AG04449 (cell line): ENCODE measurements around the gene GAPDHS.

Experiments
- CTCF ChIA-PET: fragments of 350-600 bp; formaldehyde crosslinking; extraction: SDS; loops from one replicate; lab custom pipeline; 2021; ENCODE audit warnings: antibody characterized with exemption; lab: Yijun Ruan, JAX
- POLR2A ChIA-PET: fragments of 400-600, 350-600 bp; formaldehyde crosslinking; extraction: SDS; loops from one replicate; lab custom pipeline; 2020; ENCODE audit warnings: antibody characterized with exemption, inconsistent platforms; lab: Yijun Ruan, JAX
- DNase-seq: peaks from one replicate; pipeline ENCODE4 v3.0.0-alpha.2; 2010; ENCODE audit warnings: low read depth, low spot score
- H3K4me3 ChIP-seq: 2 replicates; pipeline ENCODE4 v1.5.1; 2011; ENCODE audit warnings: low read depth, mild to moderate bottlenecking, control low read depth, low read length
- CTCF ChIP-seq: IDR thresholded peaks from one replicate; pipeline ENCODE4 v1.5.1; 2011; ENCODE audit warnings: mild to moderate bottlenecking, moderate library complexity, low read length, control low read depth, inconsistent platforms; ENCODE audit not compliant: insufficient read depth; ENCODE audit errors: missing control alignments

The GAPDHS gene

GRCh38 chr19:35528218-35529038 lies 4.8 kb upstream of the GAPDHS start, which contains the start of gene SBSN:
TSS of gene SBSN (minus strand) at chr19:35528311. CDS start at chr19:35528281, 30 bp downstream.
- POLR2A ChIA-PET: interaction anchor here (0.9 kb wide), 1 partner anchor 80 kb away, joined by 4 read pairs; no protein-coding TSS in a partner anchor
- DNase-seq: peak; percentile 57
- CTCF ChIA-PET: no interaction called here
- no peak within 1 kb of the TSS for H3K4me3 ChIP-seq
- no peak for TF ChIP-seq CTCF

GRCh38 chr19:35529241-35530218 lies 3.7 kb upstream of the GAPDHS start:
- DNase-seq: no peak
- H3K4me3 ChIP-seq: no peak overlapping the region
- TF ChIP-seq CTCF: no peak
- CTCF ChIA-PET: interaction anchor here (0.9 kb wide), 1 partner anchor 19 kb away, joined by 3 read pairs; no protein-coding TSS in a partner anchor
- POLR2A ChIA-PET: interaction anchor here (0.9 kb wide), 1 partner anchor 79 kb away, joined by 4 read pairs; no protein-coding TSS in a partner anchor

GRCh38 chr19:35531291-35531690 lies 2.0 kb upstream of the GAPDHS start:
- no peak overlapping the region for H3K4me3 ChIP-seq
- ChIA-PET CTCF (interaction anchor here (0.6 to 1.8 kb wide), 3 partner anchors 17 to 176 kb away, joined by 3 to 7 read pairs (median 4); no protein-coding TSS in a partner anchor), POLR2A (interaction anchor here (0.6 kb wide), 1 partner anchor 254 kb away, joined by 3 read pairs; no protein-coding TSS in a partner anchor)
- TF ChIP-seq CTCF: no peak
- no peak for DNase-seq

GRCh38 chr19:35533822-35534392 lies 651 bp downstream of the GAPDHS start:
- CTCF ChIA-PET: interaction anchor here (1.2 to 2.4 kb wide), 3 partner anchors 8 to 24 kb away, joined by 4 to 9 read pairs (median 7); no protein-coding TSS in a partner anchor
- POLR2A ChIA-PET: interaction anchor here (0.6 kb wide), 1 partner anchor 16 kb away, joined by 3 read pairs; no protein-coding TSS in a partner anchor
- DNase-seq: no peak

More at GRCh38 chr19:35533822-35534392, 651 bp downstream of the GAPDHS start:
- TF ChIP-seq CTCF: no peak
- no peak overlapping the region for H3K4me3 ChIP-seq
